GM18907 (cell line): ENCODE measurements around the gene C3orf20.
A peak's percentile ranks its signal among the peaks of the same experiment; 100 is the strongest.
"Not testable (repeated sequence)": the region's sequence is repeated elsewhere in the genome, so short reads cannot be mapped to it uniquely, and the experiment has no call there.

ENCODE experiments used
- ATAC-seq: cut with Tn5 transposase; IDR thresholded peaks from one replicate; pipeline ENCODE4 v1.9.1; 2021; ENCODE audit warnings: mild to moderate bottlenecking, moderate library complexity; ENCODE audit not compliant: unreplicated experiment

Gene C3orf20

GRCh38 chr3:14649466-14649865 is 25.5 kb upstream of the C3orf20 start:
- ATAC-seq: no peak

DNA sequence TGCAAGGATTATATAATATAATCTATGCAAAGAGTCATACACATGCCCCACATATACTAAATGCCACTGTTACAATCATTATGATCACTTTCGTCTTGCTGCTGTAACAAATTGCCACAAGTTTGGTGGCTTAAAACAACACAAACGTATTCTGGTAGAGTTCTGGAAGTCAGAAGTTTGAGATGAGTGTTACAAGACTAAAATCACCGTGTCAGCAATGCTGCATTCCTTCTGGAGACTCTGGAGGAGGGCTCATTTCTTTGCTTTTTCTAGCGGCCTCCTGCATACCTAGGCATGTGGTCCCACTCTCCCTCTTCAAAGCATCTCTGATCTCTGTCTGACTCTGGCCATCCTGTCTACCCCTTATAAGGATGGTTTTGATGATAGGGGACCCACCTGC is 24.7 kb upstream of the C3orf20 start:
- no peak for ATAC-seq

GRCh38 chr3:14651440-14652251 is 23.3 kb upstream of the C3orf20 start, which contains the start of gene CCDC174:
TSS of gene CCDC174 (plus strand) at chr3:14651762. CDS start at chr3:14651837, 75 bp downstream.
- peak; percentile 98 for ATAC-seq

DNA sequence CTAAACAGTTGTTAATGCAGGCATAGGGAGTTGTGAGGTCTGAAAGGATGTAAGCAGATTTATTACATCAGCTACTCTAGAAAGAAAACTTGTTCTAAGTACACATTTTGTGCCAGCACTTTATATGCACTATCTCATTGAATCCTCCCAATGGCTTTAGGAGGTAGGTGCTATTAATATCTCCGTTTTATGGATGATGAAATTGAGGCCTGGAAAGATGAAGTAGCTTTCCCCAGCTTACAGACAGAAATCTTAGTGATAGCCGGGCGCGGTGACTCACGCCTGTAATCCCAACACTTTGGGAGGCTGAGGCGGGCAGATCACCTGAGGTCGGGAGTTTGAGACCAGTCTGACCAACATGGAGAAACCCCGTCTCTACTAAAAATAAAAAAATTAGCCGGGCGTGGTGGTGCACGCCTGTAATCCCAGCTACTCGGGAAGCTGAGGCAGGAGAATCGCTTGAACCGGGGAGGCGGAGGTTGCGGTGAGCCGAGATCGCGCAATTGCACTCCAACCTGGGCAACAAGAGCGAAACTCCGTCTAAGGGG is 22.5 kb upstream of the C3orf20 start:
- ATAC-seq: not testable (repeated sequence)

GRCh38 chr3:14657579-14657978 is 17.4 kb upstream of the C3orf20 start:
- ATAC-seq: no peak

GRCh38 chr3:14658978-14659377 is 16.0 kb upstream of the C3orf20 start:
- no peak for ATAC-seq

DNA sequence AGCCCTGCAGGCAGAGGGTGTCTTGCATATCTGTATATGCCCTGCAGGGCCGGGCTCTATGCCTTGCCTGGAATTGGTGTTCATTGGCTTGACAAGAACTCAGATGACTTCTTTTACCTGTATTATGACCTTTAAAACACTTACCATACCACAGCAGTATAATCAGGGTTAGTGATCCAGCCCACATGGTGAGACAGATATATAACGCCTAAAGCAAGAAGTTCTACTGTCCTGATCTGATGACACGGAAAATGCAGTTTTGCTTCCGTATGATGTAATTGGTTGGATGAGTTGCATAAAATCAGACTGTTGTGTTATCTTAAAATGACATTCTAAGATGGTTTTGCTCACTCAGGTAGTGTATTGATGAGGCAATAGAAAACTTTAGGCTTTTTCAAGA is 14.0 kb upstream of the C3orf20 start:
- no peak for ATAC-seq

DNA sequence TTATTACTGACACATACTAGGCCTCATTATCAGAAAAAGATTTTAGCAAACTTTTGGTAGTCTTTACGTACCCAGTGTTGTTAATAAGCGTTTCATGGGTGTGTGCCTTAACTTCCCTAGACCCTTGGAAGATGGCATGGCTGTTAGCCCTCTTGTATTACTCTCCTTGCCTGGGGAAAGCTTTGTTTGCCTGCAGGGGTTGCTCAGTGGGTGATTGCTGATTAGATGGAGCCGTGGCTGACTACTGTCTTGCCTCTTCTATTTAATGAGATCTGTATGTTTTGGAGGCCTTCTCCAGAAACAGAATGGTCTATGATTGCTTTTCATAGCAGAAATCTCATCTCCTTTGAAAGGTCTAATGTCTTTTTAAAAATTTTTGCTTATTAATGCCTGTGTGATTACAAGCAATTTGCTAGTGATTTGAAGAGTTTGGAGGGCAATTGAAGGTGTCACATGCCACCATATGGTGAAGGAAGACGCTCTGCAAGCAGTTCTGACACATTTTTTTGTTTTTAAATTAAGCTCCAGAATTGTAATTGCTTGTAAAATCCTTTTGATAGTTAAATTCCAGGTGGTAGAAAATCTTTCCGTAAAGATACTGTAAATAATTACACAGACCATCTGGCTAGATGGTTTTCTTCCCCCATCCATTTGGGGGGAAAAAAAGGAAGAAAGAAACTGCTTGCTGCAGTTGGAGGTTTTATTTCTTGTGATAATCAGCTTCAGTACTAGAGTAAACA is 11.4 kb upstream of the C3orf20 start:
- ATAC-seq: no peak

GRCh38 chr3:14664170-14664569 is 10.8 kb upstream of the C3orf20 start:
- no peak for ATAC-seq

DNA sequence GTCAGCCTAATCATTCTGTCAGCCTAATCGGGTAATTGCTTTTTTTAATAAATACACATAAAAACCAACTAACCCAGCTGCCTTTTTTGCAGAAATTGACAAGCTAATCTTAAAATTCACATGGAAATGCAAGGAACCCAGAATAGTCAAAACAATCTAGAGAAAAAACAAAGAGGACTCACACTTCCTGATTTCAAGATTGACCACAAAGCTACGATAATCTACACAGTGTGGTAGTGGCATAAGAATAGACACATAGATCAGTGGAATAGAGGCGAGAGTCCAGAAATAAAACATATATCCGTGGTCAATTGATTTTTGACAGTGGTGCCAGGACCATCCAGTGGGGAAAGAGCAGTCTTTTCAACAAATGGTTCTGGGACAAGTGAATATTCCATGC is 2.4 kb upstream of the C3orf20 start:
- no peak for ATAC-seq

DNA sequence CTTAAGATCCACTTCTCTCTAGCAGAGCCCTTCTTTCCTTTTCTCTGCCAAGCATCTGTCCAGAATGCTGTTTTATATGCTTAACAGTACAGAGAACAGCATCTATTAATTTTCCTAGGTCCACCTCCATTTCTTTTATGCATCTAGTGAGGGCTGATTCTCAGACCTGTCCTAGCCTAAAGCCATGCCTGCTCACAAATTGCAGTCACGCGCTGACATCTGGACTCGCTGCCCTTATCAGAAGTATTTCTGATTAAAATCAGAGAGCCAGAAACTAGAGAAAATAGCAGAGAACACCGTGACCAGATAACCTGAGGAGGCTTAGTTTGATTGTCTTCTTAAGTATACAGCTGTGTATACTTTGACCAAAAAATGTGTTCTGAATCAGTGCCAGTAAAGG is 1.9 kb downstream of the C3orf20 start:
- ATAC-seq: no peak

DNA sequence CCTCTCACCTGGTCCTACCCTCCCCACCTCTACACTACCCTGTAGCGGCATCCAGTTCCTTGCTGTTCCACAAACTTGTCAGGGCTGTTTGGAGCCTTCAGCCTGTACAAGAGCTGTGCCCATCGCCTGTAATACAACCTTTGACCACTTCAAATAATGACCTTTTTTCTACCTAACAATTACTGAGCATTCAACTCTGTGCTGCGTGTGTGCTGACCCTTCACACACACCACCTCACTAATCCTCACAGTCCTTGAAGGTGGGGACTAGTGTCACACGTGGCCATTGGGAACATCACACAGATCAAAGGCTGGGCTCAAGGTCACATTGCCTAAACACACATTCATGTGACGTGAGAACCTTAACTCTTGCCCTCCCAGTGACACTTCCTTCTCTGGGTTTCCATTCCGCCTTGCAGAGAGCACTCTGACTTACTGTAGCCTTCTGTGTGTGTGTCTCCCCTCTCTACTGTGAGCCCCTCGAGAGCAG is 3.1 kb downstream of the C3orf20 start:
- ATAC-seq: no peak

GRCh38 chr3:14680115-14680514 is 5.2 kb downstream of the C3orf20 start:
- ATAC-seq: no peak

GRCh38 chr3:14680716-14681115 is 5.8 kb downstream of the C3orf20 start:
- ATAC-seq: no peak

DNA sequence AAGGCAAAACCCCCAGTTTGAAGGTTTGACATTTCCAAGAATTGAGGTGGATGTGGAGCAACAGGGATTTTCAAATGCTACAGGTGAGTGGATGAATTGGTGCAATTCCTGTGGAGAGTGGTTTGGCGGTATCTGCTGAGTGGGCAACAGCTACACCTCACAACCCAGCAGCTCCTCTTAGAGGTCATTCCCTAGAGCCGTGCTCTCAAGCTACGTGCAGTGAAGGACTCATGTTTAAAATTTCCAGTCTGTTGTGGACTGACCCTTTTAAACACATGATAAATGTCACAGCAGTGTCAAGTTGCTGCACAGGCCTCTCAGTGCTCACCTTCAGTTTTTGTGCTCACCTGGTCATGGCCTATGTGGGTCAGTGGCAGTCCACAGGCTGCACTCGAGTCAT is 9.5 kb downstream of the C3orf20 start:
- no peak for ATAC-seq

DNA sequence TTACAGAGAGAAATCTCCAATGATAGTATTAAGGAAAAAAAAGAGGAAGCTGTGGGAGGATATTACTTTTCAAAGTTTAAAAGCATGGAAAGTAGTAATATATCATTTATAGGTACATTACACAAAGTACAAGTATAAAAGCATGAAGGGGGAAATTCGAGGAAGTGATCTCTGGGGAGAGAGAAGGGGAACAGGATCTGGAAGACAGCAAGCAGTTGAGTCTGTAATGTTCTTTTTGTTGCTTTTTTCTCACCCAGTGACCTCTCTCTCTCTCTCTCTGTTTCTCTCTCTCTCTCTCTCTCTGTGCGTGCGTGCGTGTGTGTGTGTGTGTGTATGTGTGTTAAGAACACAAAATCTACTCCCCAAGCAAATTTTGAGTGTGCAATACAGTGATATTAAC is 10.2 kb downstream of the C3orf20 start:
- no peak for ATAC-seq

- no peak for ATAC-seq
Observed at GRCh38 chr3:14687360-14687759, 12.4 kb downstream of the C3orf20 start.

- ATAC-seq: peak; percentile 50
Observed at GRCh38 chr3:14688525-14688924, 13.6 kb downstream of the C3orf20 start.

DNA sequence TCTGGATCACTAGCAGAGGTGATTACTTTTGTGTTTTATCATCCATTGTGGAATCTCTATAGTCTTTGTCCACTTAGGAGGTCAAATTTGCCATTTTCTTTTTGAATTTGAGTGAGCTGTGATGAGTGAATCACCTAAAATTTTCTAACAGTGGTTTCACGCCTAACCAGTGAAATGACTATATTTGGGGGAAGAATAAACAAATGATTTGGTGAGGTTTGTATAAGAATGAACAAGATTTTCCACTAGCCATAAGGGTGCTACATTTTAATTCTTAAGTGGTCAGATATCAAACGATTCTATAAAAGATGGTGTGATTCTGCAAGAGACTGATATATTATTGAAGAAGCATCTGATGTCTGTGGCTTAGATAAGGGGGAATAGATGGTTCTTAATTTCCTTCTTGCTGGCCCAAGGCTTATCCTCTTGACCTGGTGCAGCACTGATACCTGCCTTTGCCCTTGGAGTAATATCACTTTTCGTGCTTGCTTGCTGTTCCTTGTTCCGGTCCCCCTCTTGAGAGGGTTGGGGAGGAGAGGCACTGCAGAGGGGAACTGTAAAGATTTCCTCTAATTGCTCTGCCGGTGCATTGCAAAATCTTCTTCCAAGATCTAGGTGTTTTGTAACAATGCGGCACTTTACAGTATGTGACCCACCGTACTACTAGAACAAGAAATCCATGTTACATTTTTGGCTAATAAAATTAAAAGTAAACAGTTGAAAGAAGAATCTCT is 14.5 kb downstream of the C3orf20 start:
- no peak for ATAC-seq

DNA sequence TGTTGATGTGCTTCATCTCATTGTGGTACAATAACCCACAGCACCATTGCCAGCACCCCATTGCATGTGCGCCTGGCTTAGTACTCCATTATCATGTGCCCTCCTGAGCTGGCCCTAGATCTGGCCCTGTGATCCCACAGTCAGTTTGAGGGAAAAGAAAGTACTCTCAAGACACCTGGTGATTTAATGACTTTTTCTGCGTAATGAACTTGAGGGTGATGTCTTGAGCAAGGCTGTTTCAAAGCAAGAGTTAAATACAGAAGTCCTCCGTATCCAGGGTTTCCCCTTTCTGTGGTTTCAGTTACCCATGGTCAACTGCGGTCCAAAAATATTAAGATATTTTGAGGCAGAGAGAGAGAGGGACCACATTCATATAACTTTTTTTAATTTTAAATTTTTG is 16.3 kb downstream of the C3orf20 start:
- peak; percentile 53 for ATAC-seq

GRCh38 chr3:14691719-14692118 is 16.8 kb downstream of the C3orf20 start:
- no peak for ATAC-seq
